Measurements from ENCODE around the gene CD79A. TPM values are rescaled to one million over a fixed set of nuclear protein-coding genes. Genes with fewer than 3 reads are reported as not detected.

Gene CD79A
- total RNA-seq, 1 donor from 2014 or later = not detected

DNA sequence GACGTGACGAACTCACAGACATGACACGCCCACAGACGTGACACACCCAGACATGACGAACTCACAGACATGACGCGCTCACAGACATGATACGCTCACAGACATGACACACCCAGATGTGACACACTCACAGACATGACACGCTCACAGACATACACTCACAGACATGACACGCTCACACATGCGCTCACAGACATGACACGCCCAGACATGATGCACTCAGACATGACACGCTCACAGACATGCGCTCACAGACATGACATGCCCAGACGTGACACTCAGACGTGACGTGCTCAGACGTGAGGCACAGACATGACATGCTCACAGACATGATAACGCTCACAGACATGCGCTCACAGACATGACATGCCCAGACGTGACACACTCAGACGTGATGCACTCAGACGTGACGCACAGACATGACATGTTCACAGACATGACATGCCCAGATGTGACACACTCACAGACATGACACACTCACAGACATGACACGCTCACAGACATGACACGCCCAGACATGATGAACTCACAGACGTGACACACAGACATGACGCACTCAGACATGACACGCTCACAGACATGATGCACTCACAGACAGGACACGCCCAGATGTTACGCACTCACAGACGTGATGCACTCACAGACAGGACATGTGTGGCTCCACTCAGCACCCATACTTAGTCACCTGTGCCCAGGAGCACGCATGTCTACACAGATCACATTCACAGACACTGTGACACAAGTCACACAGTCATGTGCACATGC is 43.1 kb downstream of the CD79A start:
- DNase-seq = no peak

DNA sequence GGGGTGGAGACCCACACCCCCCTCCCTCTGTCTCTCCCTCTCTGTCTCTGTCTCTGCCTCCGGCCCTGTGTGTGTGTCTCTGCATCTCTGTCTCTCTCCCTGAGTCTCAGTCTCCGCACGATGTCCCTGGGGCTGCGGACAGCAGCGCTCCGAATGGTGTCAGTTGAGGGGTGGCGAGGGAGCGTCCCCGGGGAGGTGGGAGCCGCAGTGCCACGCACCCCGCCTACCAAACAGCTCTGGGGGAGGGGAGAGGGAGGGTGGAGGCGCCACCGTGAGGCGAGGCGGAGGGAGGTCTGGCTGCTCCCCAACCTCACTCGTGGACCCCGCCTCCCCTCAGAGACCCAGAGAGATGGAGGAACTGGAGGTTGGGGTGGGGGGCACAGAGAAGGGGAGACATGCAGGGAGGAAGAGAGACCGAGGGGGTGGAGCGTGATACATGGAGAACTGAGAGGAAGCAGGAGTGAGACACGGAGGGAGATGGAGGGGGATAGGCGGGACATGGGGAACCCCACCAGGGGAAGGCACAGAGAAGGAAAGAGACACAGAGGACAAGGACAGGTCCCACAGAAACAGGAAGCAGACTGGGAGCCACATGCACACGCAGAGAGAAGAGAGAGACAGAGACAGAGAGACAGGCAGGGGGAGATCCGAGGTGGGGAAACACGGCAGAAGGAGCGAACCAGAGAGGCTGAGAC is 44.0 kb downstream of the CD79A start:
- no peak for DNase-seq

GRCh38 chr19:41921577-41922576 is 44.8 kb downstream of the CD79A start:
- no peak for DNase-seq

GRCh38 chr19:41922585-41922984 is 45.5 kb downstream of the CD79A start:
- DNase-seq = no peak

DNA sequence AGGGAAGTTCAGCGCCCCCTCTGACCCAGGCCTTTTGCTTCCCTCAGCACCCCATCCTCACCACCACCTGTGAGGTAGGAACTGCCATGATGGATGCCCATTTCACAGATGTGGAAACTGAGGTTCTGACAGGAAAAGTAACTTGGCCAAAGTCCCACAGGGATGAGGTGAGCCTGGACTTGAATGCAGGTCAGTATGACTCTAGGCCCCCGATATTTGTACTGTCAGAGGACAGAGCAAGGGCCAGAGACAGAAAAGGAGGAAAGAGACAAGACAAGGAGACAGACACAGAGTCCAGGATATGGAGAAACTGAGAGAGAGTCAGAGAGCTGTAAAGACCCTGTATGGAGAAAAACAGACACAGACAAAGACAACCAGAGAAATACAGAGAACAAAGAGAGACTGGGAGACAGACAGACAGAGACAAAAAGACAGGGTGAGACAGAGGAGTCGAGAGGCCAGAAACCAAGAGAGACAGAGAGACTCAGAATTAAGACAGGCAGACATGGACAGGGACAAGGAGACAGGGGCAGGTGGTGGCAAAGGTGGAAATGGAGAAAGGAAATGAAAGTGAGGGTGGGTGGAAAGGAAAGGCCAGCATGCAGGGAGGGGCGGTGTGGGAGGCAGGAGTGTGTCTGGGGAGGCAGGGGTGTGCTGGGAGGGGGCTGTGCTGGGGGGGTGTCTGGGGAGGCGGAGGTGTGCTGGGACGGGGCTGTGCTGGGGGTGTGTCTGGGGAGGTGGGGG is 46.1 kb downstream of the CD79A start:
- no peak for DNase-seq

DNA sequence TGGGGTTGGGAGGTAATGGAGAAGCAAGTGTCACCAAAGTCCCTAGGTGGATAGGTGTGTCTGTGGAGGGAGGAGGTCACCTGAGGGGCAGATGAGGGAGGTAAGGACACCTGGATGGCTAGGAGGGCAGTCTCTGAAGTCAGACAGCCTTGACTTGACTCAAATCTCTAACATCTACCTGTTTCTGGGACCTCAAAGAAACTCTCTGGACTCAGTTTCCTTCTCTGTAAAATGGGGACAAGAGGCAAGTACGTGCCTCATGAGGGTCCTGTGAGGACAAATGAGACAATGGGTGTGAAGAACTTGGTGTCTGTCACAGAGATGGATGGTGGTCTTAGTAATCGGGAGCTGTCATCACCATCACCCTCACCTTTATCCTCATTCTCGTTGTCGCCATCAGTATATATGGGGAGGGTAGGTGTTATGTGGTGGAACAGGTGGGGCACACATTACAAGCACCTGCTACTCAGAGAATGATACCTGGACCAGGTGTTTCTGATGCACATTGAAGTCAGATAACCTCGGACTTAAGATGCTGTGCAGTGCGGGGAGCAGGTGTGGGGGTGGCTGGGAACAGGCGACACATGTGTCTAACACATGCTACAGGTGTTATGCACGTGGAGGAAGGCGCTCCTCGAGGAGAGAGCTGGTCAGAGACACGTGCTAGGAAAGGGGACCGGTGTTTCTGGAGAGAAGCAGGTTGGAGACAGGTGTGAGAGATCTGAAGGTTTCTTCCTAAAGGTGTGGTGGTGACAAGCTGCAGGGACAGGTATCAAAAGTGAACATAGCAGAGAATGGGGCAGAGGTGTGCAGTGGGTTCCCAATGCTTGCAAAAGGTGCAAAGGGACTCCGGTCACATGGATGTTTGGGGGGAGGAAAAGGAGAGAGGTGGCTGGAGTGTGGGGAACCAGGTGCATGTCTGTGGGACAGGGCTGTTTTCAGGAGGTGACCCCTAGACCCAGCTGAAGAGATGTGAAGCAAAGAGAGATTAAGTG is 47.4 kb downstream of the CD79A start:
- no peak for DNase-seq

- no peak for DNase-seq
These were observed 48.3 kb downstream of the CD79A start for GRCh38 chr19:41925208-41926003.

GRCh38 chr19:41926028-41926762 is 49.1 kb downstream of the CD79A start:
- no peak for DNase-seq

DNA sequence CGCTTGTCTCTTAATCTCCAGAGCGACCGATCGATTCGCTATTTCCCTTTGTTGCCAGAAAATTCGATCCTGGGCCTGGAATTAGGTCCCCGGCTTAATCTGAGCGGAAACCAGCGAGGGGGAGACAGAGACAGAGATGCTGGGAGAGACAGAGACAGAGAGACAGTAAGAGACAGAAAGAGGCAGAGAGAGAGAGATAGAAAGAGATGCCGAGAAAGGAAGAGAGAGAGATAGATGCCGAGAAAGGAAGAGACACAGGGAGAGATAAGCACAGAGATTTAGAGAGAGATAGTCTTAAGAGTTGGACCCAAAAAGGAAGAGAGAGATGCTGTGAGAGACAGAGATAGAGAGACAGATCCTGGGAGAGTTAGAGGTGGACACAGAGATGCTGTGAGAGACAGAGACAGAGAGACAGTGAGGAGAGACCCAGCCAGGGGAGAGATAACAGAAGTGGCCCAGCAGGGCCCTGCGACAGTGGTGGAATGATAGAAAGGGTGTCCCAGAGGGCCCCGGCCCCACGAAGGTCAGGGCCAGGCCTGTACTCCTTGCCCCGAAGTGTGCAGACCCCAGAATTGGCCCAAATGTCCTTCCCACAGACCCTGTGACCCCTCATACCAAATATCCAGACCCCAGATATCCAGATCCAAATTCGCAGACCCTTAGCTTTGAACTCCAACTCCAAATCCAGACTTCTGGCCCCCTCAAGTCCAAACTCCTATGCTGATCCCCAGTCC is 49.9 kb downstream of the CD79A start:
- no peak for DNase-seq

GRCh38 chr19:41927497-41928192 is 50.6 kb downstream of the CD79A start:
- DNase-seq = no peak

- no peak for DNase-seq
These were observed 51.2 kb downstream of the CD79A start, which contains the start of gene ERFL for GRCh38 chr19:41928221-41928683. TSS of gene ERFL (minus strand) at chr19:41928449. CDS start at chr19:41912919, 15,530 bp downstream.

DNA sequence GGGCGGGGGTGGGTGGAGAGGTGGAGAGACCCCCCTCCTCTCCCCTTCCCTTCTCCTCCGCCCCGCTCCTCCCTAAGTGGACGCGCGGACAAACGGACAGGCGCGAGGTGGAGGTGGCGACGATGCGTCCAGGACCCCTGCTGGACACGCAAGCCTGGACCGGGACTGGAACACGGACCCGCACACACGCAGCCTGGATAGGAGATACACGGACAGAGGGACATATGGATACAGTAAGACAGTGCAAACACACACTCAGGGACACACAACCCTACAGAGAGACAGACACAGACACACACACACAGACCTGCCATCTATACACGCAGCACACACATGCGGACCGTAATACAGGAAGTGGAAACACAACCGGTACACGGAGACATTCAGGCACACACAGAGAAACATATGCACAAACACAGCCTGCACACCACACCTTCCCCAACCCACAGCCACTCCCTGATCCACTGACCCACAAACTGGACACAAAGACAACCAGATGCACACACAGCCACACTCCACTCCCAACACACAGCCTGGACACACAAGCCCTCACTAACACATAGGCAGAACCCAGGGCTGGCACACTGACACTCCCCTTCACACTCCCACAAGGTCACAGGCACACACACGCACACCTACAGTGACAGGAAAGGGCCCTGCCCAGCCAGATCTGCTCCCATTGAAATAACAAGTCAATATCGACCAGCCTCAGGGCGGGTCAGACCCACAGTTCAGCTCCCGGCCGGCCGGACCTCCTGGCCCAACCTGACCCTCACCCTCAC is 51.9 kb downstream of the CD79A start:
- no peak for DNase-seq

DNA sequence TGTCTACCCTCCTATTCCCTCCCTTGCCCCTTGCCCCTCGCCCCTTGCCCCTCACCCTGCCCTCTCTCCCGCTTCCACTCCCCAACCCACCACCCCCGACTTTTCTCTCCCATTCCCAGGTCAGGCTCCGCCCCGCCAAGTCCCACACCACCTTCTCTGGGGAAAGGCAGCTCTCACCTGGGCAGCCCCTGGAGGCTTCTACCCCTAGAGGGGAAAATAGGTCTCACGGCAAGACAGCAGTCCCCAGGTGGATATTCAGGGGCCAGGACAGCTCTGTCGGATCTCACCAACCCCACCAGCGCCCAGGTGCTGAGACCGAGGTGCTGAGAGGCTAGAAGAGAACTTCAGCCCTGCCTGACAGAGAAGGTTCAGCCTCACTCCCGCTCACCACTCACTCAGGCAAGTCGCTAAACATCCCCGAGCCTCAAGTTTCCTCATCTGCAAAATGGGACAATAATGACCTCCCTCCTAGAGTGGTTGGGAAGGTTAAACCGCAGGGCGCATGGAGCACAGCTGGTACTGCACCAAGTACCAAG is 52.5 kb downstream of the CD79A start:
- DNase-seq = no peak

GRCh38 chr19:41930322-41930722 is 53.2 kb downstream of the CD79A start:
- DNase-seq = no peak
